GM21528 (cell line): ENCODE results near the gene ZEB1.

Experiments used
- ATAC-seq: cut with Tn5 transposase; IDR thresholded peaks from one replicate; pipeline ENCODE4 v1.9.1; 2021; ENCODE audit warnings: mild to moderate bottlenecking, moderate library complexity; ENCODE audit not compliant: unreplicated experiment, low FRiP score

Gene ZEB1

DNA sequence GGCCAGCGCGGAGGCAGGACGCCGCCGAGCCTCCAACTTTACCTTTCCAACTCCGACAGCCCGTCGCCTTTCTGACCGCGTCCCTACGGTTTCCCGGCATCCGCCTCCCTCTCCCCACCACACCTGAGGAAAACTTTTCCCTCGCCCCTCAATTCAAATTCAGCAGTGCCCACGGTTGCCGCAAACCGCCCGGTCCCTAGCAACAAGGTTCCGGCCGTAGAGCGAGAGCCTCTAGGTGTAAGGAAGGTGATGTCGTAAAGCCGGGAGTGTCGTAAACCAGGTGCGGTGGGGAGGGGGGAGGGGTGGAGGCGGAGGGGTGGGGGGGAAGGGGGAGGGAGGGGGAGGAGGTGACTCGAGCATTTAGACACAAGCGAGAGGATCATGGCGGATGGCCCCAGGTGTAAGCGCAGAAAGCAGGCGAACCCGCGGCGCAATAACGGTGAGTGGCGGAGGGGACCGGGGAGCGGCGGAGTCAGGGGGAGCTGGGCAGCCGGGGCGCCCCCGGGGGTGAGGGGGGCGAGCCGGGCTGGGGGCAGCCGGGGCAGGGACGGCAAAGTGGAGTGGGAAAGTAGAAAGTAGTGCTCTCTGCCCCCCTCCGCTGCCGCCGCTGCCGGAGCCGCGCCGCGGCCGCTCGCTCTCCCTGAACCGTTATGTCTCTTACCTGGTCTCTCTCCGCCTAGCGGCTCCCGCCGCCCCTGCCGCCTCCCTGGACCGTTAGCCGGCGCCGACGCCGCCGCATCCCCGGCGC, at the start of gene ZEB1:
ZEB1 (plus strand) TSS at position 363 of the 748 bp plus-strand sequence; CDS start at position 382, 19 bp downstream.
- ATAC-seq = peak; percentile 40

GRCh38 chr10:31270954-31271353, 48.1 kb upstream of the ZEB1 start:
- ATAC-seq = no peak

GRCh38 chr10:31272841-31273240, 46.2 kb upstream of the ZEB1 start:
- ATAC-seq = no peak

DNA sequence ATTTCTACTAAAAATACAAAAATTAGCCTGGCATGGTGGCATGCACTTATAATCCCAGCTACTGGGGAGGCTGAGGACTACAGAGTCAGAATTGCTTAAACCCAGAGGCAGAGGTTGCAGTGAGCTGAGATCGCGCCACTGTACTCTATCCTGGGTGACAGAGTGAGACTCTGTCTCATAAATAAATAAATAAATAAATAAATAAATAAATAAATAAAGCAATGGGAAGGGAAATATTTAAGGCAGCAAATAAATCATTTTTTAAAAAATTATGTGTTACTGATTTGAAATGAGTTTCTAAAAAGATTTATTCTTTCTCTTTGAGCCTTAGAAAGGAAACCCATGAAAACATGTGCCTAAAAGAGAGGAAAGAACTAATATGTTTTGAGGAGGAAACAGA, 45.2 kb upstream of the ZEB1 start:
- no peak for ATAC-seq

DNA sequence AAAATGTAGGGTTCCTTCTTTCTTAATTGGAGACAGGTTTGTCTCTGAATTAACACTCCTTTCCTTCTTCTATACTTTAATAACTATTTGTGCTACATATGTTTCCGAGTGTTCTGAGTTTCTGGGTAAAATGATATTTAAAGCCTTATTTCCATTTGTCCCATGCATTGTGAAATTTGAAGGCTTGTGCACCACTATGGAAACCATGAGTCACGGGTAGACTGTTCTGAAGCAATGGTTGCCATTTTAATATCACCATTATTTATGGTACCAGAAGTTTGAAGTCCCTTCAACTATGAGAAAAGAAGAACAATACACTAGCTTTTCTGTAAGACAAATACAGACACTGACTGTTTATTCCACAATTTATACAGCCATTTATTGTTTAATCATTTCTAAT, 44.7 kb upstream of the ZEB1 start:
- no peak for ATAC-seq

- ATAC-seq = no peak
Measured at GRCh38 chr10:31278279-31278941, 40.6 kb upstream of the ZEB1 start.

DNA sequence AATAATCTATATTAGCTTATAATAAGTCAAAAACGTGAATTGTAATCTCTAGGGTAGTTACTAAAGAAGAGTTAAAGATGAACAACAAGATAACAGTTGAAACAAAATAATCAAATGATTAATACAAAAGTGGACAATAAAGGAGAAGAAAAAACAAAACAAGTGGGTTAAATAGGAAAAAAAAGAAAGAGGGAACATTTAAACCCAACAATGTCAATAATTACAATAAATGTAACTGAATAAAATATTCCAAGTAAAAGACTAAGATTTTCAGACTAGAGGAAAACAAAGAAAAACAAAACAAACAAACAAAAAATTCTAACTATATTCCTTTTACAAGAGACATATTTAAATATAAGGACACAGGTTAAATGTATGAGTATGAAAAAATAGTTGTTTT, 38.0 kb upstream of the ZEB1 start:
- no peak for ATAC-seq

DNA sequence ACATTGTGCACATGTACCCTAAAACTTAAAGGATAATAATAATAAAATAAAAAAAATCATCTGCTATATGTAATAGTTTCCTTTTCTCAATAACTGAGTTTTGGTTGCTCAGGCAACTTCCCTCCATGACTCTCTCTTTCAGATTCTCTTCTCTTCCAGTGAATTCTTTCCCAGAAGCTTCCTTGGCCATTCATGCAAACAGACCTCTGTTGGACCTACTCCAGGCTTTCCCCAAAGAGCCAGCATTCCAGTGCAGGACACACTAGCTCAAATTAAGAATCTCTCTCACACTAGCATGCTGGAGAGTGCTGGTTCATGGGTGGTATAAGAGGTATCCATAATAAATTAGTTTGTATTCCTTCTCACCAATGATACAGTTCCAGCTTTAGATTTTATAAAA, 31.0 kb upstream of the ZEB1 start:
- no peak for ATAC-seq

GRCh38 chr10:31288962-31289361, 30.1 kb upstream of the ZEB1 start:
- no peak for ATAC-seq

- ATAC-seq = no peak
Measured at GRCh38 chr10:31290386-31290785, 28.6 kb upstream of the ZEB1 start.

DNA sequence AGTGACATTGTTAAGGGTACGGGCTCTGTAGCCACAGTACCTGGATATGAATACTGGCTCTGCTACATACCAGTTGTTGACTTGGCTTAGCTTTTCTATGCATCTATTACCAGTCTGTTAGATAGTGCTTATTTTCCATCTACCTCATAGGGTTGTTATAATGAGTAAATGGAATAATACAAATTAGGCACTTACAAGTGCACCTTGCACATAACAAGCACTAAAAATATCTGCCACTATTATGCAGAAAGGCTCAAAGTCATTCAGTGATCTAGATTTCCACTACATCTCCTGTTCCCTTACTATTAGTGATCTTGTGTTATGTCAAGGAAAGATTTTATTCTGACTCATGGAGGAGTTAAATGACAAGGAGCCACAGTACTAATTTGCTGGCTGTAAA, 27.9 kb upstream of the ZEB1 start:
- no peak for ATAC-seq

- no peak for ATAC-seq
Measured at GRCh38 chr10:31294558-31294957, 24.5 kb upstream of the ZEB1 start.

GRCh38 chr10:31296754-31297153, 22.3 kb upstream of the ZEB1 start:
- ATAC-seq = no peak

- ATAC-seq = no peak
Measured at GRCh38 chr10:31299119-31299518, 19.9 kb upstream of the ZEB1 start.

DNA sequence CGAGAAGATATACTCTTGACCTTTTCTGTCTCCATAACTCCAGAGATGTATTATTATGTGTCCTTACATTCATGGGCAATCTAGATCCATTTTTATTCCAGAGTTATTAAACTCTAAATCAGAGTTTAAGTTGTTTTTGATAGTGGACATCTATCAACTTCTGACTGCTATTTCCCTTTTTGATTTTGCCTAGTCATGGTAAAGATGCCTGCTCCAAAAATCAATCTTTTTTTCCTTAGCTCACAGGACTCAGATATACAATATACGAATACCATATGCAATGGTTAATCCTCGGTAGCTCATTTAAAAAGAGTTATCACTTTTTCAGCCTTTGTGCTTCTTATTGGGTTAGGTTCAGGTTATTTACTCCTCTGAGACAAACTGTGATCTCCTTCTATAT, 15.8 kb upstream of the ZEB1 start:
- ATAC-seq = no peak

DNA sequence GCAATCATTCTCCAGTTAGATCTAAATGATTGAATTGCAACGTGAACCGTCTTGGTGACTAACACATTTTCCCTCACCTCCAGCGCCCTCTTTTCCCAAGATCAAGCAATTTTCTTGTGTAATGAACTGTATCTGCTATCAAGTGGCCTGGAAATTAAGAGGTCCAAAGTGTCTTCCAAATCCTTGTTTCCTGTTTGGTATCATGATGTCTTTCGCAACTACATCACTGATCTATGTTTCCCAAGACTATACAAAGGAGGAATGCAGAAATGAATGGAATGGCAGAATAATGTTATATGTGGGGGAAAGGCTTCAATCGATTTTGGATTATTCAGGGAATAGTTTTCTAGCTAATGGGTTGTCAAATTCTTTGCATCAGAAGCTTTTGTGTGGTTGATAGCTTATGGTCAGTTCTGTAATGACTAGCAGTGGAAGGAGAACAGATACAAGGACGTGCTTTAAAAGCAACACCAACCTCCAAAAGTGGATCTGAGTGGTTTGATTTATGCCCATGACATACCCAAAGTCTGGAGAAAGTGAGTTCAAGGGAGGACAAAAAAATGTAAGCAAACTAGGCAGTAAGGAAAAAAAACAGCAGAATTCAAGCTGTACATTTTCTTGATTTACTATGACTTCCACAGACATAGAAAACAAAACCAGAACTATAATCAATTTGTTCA, 14.6 kb upstream of the ZEB1 start:
- no peak for ATAC-seq

DNA sequence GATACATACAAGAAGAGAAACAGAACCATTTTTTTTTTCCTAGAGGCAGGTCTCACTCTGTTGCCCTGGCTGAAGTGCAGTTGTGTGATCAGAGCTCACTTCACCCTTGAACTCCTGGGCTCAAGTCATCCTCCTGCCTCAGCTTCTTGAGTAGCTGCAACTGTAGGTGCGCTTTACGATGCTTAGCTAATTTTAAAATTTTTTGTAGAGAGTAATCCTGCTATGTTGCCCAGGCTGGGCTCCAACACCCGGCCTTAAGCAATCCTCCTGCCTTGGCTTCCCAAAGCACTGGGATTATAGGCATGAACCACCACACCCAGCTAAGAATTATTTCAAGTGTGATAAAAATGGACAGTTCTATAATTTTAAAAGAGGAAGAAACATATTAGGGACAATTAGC, 5.6 kb upstream of the ZEB1 start:
- no peak for ATAC-seq

- no peak for ATAC-seq
Measured at GRCh38 chr10:31314256-31315150, 4.5 kb upstream of the ZEB1 start.

DNA sequence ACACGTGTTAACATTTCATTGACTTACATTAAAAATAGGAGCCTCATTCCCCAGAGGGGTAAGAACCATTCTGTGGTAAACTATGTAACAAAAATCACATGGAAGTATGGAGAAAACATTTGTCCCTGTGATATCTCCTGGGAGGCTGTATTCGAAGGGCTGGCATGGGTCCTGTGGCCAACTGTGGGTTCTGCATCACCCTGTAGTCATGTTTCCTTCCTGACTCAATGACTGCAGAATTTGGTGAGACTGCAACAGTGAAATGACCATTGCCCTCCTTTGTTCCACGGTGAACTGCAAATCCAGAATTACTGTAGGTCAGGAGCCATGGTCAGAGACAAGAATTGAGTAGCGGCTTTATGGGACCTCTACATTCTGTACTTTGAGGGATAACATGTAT, 3.6 kb upstream of the ZEB1 start:
- no peak for ATAC-seq

DNA sequence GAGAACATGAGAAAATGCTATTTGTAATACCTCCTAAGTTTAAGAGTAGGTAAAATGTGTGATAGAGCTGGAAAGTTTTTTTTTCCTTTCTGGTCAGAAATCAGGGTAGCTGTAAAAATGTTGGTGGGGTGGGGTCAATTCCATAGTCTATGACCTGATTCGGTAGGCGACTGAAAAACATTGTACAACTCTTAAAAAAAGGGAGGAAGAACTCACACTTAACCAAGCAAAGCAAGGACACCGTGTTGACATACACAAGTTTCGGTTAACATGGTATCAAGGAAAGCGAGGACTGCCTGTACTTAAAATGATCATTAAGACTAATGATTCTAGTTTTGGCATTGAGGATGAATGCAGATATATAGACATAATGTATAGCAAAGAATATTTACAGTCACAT, 1.8 kb upstream of the ZEB1 start:
- ATAC-seq = no peak
